Left cardiac atrium (tissue), 4 donors: Measurements from ENCODE around the gene GPR15. TPM values are rescaled to one million over a fixed set of nuclear protein-coding genes. Genes with fewer than 3 reads are reported as not detected.
A peak's percentile ranks its signal among the peaks of the same experiment; 100 is the strongest.
"Not testable (repeated sequence)": the region's sequence is repeated elsewhere in the genome, so short reads cannot be mapped to it uniquely, and the experiment has no call there.

ENCODE experiments used
- ATAC-seq, 2 donors: fragments of 200-7000 bp; cut with Tn5 transposase; one replicate each; pipeline ENCODE4 v1.9.1; 2020; ENCODE audit warnings: mild to moderate bottlenecking in 2 of 2, moderate library complexity in 2 of 2
- DNase-seq: peaks from one replicate; pipeline ENCODE4 v3.0.0-alpha.2; 2020
- intact Hi-C, 2 donors: fragments of 100-400 bp; cut with DNase I; formaldehyde crosslinking; loops; one replicate each; pipeline versions ENCODE4 v1.14.1 to v1.15.1; 2022 to 2023
- total RNA-seq, 2 donors: library from RNA; stranded (reverse); fragmentation: NEBNext Ultra II Directional; extraction: Animal tissue kit (Norgen Biotek cat#: 25700); gene quantifications; one replicate each; pipeline ENCODE4 v1.2.1, GENCODE V29; 2021
- donor health status: DM: no; HTN: yes; CAD: no.
- donor health status: DM: no; HTN: yes; CAD: no; lungs with severe emphysema.
- donor health status: DM: yes; HTN: yes; CAD: no.
- donor health status: Dilated cardiomyopathy.

The GPR15 gene
- total RNA-seq, 2 donors from 2014 or later = 0.24 TPM; not detected in 1

DNA sequence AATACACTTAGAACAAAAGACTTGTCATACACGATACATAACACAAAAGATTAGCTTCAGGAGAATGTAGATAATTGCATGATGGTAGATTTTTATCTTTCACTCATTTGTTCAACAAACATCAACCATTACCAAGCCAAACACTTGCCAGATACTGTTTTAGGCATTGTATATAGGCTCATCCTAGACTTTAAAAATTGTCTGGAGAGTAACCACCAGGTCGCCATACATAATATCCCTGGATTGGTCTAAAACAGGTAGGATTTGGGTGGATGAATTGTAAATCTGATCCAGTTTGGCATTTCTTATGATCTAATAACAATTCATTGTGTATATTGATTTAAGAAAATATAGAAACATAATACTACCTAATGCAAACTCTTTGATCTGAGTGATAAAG lies 22.8 kb downstream of the GPR15 start:
- intact Hi-C loops = no loop called here
- DNase-seq = no peak
- ATAC-seq = no peak

DNA sequence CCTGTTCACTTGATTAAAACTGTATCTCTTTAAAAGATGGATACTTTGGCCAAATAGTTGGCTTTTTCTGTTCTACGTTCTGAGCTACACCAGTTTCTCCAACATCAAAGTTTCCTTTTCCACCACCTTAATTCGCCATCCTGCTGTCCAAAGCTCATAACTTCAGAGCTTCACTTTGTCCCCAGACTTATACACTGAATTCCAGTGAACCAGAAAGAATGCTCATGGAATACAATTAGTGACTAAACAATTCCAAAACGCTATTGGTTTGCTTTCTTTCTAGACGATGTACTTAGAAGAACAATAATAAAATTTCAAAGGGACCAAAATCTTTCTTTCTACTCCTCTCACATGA lies 23.2 kb downstream of the GPR15 start:
- intact Hi-C loops = no loop called here
- no peak for ATAC-seq
- DNase-seq = no peak

DNA sequence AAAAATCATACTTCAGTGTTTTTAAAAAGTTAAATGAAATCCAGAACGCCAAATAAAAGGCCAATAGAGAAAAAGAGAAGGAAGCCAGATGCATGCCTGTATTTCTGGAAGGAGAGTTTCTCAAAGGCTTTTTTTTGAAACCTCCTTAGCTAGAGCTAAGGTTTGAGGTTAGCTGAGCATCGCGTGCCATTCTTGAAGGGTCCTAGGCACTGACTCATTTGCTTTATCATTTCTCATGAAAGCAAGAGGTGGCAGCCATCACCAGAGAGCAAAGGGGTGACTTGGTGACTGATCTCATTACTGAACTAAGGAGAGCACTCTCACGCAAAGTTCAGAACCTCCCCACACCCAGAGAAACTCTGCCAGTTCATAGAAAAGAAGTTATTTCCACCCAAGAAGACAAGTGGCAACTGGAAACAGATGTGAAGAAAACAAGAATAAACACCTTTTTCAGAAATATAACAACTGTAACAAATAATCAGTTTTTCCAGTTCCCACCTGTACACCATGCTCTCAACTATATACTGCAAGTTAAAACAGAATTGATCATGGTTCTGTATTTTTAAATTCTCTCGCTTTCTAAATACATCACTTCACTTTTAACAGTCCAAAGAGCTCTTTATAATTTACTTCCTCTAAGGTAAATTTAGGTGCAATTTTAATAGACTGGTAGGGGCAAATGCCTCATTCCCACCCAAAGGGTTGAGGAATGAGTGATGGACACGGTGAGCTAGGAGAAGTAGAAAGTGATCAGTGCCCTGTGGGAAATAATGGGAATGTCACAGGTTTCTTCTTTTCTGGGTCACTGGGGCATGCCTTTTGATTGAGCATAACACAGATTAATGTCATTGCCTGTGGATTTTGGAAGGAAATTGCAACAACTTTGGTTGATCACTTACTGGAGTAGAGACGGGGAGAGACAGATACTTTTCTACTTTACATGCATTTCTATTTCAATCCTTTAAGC lies 24.7 kb downstream of the GPR15 start:
- ATAC-seq = no peak
- no peak for DNase-seq
- intact Hi-C loops = no loop called here

DNA sequence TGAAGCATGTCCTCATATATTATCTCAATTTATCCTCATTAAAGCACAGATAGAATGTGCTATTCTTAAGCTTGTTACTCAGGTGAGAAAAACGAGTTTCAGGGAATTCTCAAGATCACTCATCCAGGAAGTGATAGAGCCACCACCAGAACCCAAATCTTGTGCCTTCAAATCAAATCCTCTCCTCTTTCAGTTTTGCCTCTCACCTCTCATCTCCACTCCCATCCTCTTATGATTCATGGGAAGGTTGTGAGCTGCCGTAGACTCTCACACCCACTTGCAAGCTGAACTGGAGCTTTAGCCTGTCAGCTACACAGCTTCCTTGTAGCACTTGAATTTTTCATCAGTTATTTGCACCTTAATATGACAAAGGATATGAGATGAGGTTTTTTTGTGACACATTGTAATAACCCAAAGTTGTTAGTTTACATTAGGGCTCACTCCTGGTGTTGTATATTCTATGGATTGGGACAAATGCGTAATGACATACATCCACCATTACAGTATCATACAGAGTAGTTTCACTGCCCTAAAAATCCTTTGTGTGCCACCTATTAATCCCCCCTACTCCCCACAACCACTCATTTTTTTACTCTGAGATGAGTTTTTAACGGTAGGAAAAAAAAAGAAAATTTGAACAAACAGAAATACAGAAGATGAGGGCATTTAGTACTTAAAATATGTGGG lies 25.7 kb downstream of the GPR15 start:
- ATAC-seq (no peak), DNase-seq (no peak)
- intact Hi-C loops = no loop called here

DNA sequence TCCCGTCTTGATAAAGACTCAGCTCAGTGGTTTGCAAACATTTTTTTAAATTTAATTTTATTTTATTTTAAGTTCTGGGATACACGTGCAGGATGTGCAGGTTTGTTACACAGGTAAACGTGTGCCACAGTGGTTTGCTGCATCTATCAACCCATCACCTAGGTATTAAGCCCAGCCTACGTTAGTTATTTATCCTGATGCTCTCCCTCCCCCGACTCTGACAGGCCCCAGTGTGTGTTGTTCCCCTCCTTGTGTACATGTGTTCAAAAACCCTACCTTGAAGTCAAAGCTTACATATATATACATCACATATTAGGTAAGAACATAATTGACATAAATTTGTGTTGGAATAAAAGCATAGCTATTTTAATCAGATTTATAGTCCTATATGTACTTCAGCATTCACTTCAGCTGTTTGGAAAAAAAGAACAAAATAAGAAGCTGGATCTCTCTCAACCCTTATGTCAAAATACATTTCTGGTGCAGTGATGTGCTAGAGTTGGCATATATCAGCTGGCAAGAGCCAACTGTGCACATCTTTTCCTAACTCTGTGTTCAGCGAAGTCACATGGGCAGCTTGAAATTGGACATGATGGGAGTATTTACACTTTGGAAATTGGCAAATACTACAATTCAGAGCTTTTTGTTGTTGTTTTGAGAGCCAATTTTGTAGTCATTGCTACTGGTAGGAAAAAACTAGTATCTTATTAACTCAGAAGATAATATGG lies 26.5 kb downstream of the GPR15 start:
- ATAC-seq (no peak), DNase-seq (no peak)
- intact Hi-C loops = no loop called here

DNA sequence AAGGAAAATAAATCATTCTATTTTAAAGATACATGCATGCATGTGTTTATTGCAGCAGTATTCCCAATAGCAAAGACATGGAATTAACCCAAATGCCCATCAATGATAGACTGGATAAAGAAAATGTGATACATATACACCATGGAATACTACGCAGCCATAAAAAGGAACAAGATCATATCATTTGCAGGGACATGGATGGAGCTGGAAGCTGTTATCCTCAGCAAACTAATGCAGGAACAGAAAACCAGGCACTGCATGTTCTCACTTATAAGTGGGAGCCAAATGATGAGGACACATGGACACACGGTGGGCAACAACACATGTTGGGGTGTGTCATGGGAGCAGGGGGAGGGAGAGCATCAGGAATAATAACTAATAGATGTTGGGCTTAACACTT lies 28.0 kb downstream of the GPR15 start:
- intact Hi-C loops, ATAC-seq, DNase-seq: not testable (repeated sequence)

DNA sequence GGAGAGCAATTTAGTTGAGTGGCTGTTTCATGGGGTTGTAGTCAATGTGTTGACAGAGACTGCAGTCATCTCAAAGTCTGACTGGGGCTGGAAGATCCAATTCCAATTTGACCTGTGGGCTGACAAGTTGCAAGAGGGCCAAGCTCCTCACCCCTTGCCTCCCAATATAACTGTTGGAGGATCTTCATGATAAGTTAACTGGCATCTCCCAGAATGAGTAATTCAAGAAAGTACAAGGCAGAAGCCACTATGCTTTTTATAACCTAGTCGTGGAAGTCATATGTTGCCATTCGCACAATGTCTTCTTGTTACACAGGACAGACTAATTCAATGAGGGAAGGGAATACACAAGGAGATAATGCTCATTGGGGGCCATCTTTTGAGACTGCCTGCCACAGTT lies 29.1 kb downstream of the GPR15 start:
- DNase-seq (no peak), ATAC-seq (no peak)
- intact Hi-C loops = no loop called here

DNA sequence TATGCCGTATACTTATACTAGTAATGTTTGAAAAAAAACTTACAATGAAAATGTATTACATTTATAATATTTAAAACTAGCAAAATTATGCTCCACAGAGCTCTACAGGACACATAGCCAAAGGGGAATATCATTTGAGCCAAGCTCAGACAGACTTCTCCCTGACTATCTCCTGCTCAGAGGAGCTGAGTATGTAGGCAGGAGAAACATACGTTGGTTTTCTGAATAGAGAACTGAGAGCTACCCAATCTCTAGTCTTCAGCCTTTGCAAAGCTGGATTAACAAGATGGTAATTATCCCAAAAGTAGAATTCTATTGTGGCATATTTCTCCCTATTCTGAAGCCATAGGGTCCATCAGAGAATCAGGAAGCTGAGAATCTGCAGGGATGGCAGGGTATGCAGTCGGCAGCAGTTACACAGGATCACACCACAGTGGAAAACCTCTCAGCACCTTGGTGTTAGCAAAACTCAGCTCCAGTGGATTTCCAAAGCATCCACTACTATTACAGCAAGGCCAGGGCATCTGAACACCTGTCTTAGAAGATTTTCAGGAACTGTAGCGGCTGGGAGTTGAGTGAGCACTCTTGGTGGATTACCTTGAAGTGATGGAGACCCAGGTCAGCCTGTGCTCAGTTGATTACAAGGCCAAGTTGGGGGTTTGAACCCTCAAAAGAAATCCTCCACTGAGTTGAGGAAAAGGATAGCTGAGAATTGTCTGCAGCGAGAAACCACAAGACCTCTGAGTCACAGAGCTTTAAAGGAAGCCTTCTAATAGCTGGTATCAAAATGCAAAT lies 30.1 kb downstream of the GPR15 start:
- intact Hi-C loops = no loop called here
- DNase-seq = no peak
- no peak for ATAC-seq

DNA sequence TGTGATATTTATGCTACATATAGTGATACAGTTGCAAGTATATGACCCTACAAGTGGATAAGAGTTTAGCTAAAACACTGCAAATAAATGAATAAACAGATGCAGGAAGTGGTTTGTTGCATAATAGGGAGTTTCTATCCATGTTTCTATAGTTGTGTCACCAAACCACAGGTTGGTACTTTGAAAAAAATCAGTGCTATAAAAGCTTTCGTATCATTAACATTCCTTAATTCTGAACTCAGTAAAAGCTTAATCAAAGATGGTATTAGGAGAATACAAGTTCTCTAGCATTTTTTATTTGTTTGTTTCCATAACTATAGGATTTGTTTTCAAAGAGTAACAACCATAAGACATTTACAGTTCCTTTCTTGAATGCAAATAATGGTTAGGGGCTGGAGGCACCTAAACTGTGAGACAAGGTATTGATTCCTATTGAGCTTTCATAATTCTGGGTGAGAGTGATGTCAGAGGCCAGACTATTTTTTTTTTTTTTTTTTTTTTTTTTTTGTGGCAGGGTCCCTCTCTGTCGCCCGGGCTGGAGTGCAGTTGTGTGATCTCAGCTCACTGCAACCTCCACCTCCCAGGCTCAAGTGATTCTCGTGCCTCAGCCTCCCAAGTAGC lies 32.0 kb downstream of the GPR15 start:
- no peak for ATAC-seq
- no peak for DNase-seq
- intact Hi-C loops = no loop called here

DNA sequence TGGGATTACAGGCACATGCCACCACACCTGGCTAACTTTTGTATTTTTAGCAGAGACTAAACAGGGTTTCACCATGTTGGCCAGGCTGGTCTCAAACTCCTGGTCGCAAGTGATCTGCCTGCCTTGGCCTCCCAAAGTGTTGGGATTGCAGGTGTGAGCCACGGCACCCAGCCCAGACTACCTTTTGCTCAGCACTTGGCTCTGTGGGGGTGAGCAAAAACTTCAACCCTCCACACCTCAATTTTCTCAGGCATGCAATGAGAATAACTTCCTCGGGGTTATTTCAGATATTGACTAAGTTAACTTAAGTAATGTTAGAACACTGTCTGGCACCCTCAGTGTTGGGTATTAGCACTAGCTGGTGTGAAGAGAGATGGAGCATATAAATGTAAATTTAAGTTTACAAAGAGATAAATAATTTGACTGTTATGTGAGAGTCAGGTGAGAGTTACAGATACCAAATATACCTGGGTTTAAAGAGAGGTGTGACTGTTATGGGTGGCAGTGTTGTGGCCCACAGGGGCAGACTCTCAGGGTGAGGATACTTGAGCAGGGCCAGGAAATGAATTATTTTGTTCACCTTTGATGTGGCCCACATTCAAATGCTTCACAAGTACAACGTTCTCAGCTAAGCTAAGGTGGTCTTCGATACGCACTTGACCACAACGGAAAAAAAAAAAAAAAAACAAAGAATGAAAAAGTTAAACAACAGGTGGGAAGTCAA lies 32.7 kb downstream of the GPR15 start:
- peak in 1 of 2 donors; percentile 59 for ATAC-seq
- intact Hi-C loops = no loop called here
- DNase-seq = no peak

DNA sequence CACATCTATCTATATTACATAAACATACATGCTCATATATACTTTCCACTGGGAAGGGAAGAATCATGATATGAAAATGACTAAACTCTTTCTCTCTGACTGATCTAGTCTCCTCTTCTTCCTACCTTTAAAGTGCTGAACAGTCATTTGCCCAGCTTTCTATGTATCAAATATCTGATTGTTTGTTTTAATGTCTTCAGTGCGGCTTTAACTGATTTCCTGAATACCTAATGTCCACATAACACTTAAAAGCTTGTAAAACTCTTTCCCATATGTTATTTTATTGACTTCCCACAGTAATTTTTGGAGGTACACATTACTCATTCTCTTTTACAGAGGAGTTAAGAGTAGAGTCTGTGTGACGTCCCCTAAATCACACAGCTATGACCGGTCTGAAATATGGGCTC lies 33.5 kb downstream of the GPR15 start:
- ATAC-seq (no peak), DNase-seq (no peak)
- intact Hi-C loops = no loop called here

DNA sequence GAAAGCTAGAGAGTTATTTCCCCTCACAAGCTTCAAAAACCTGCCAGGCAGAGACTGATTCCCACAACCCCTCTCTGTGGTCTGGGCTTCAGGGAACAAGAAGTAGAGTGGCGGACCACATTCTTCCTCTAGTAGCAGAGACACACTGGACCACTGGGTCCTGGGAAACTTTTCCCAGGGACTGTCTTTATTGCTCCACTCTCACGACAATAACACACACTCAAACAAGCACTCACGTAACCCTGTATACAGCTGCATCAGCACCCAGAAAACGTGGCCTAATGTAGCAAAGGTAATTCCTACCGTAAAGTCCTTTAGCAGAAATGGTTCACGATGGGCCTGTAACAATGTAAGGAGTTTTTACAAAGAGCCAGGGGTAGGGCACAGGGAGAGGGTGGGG lies 34.1 kb downstream of the GPR15 start:
- no peak for DNase-seq
- no peak for ATAC-seq
- intact Hi-C loops = no loop called here

DNA sequence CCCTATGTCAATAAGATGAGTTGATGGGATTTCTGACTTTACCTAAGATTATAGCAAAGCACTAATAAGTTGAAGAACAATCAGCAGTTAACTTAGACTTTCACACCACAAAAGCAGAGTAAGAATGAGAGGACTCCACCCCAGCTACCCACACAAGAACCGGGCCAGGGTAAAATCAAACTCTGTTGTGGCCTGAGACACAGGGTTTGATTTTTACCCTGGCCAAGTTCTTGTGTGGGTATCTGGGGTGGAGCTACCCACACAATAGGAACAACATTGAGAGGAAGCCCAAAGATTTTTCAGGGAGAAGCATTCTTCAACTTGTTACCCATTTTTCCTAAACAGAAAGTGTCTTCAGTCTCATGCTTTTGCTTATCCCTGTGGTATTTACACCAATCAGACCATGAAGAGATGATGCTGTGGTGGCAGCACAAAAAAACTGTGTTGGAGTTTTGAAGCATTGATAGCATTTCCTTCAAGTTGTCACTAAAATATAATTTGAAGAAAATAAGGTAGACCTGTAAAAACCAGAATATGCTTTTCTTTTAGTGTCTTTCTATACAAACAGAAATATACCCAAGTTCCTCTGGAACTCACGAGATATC lies 36.0 kb downstream of the GPR15 start:
- ATAC-seq = no peak
- intact Hi-C loops = no loop called here
- DNase-seq = no peak

DNA sequence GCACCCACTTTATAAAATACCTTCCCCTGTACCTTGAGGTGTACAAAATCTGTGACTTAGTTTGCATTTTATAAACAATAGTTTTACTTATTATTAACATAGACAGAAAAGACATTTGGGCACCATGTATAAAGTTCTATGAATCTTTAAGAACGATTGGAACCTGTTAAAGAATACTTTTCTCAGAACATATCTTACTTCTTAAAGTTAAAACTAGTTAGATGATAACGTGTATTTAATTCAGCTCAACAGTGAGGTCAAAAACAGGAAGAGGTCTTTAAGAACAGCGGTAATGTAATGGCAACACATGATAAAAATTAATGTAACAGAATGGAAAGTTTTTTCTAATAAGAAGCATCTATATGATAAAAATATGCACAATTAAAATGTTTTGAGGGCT lies 36.6 kb downstream of the GPR15 start:
- ATAC-seq (no peak), DNase-seq (no peak)
- intact Hi-C loops = no loop called here

DNA sequence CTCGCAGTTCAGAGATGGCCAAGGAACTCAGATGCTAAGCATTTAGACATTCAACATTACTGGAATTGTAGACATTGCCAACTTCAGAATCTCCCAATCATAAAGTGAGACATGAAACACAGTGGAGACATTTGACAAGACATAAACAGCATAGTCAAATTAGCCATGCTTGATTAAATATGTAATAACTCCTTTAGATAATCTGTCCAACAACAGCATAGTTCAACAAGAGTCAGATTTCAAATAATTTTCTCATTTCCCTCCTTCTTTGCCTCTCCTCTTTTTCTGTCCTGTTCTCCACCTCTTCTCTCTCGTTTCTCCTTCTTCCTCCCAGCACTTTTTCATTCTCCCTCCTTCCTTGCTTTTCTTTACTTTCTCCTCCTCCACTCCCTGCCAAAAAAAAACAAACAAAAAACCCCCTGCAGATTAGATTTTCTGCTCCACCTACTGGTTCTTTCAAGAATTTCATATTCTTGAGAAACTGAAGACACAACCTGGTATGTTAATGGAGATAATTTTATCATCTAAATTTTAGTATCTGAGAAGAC lies 41.5 kb downstream of the GPR15 start:
- intact Hi-C loops = no loop called here
- ATAC-seq = no peak

DNA sequence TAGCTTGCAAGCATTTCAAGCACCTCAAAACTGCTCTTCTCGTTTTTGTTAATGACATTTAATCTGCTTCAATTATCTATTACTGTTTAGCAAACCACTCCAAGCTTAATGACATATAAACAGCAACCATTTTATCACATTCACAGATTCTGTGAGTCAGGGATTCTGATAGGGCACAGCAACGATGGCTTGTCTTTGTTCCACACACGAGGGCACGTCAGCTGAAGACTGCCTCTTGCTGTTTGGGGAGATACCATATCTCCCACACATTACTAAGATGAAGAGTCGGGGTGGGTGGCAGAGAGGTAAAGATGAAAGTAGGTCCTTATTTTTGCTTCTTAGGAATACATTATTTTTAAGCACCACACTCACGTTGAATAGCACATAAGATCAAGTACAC lies 42.4 kb downstream of the GPR15 start:
- DNase-seq (no peak), ATAC-seq (no peak)
- intact Hi-C loops = no loop called here

More for the DNA sequence above, 41.5 kb downstream of the GPR15 start:
- no peak for DNase-seq

DNA sequence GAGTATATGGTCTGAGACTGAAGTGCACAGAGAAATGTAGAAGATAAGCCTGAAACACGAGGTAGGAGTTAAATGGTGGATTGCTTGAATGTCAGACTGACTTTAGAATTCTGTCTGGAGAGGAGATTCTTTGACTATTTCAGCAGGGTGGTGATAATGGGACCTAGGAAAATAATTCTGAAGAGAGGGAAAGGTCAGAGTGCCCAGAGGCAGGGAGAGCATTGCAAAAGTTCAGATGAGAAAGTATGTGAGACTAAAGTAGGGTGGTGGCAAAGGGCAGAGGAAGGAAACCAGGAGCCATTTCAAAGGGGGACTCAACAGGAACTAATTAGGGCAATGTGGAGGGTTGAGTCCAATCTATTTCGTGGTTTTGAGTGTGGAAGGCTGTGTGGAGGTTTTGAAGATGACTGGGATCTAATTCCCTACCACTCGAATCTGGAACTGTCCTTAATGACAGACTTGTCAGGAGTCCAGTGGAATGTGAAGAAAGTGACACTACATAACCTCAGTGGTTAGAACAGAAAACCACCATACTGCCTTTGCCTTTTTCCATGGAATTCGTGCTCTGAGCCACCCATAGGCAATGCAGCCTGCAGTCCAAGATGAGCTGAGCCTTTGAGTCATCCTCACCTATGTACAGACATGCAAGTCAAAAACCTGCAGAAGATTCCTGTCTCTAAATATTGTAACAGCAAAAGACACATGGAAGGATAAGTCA lies 45.6 kb downstream of the GPR15 start:
- no peak for DNase-seq
- no peak for ATAC-seq
- intact Hi-C loops = no loop called here
